Measurements from ENCODE around the gene MAB21L4. TPM values are rescaled to one million over a fixed set of nuclear protein-coding genes. Genes with fewer than 3 reads are reported as not detected.

The MAB21L4 gene
- total and polyA plus RNA-seq, 8 donors, result 0.79 to 35.7 (median 2.0) TPM

- peak overlapping the region in 1 of 2 donors; percentile 13 for H3K27ac ChIP-seq
- no peaks in the 10 kb centered on the region for H3K36me3 ChIP-seq
- H3K9me3 ChIP-seq, result no peaks in the 10 kb centered on the region
- no peak for TF ChIP-seq CTCF (IDR thresholded peaks at IDR 0.05)
- intact Hi-C loops (cut with DNase I), result no loop called here
- no peak overlapping the region for H3K4me3 ChIP-seq
- peaks cover 16 to 24% of the 10 kb centered on the region in 2 donors for H3K4me1 ChIP-seq
- ATAC-seq (no peak), DNase-seq (peak in 2 of 4 donors; percentile 59 to 60)
- H3K27me3 ChIP-seq, result peaks cover 3 to 31% of the 10 kb centered on the region in 2 donors
These were observed 21.8 kb upstream of the MAB21L4 start for GRCh38 chr2:240917684-240918257.

- Histone ChIP-seq H3K4me3 (no peak overlapping the region), H3K9me3 (no peaks in the 10 kb centered on the region), H3K4me1 (peaks cover 16 to 24% of the 10 kb centered on the region in 2 donors), H3K36me3 (no peaks in the 10 kb centered on the region), H3K27me3 (peaks cover 3 to 31% of the 10 kb centered on the region in 2 donors), H3K27ac (peak overlapping the region; percentile 28 to 44)
- no peak for TF ChIP-seq CTCF (IDR thresholded peaks at IDR 0.05)
- ATAC-seq (no peak), DNase-seq (peak in 2 of 4 donors; percentile 33 to 73)
- intact Hi-C loops (cut with DNase I), result no loop called here
These were observed 21.2 kb upstream of the MAB21L4 start for GRCh38 chr2:240917009-240917683.

GRCh38 chr2:240916571-240917008 lies 20.6 kb upstream of the MAB21L4 start:
- ATAC-seq (peak; percentile 55), DNase-seq (peak; percentile 52 to 88 (median 80))
- Histone ChIP-seq H3K4me1 (peaks cover 14 to 24% of the 10 kb centered on the region in 2 donors), H3K4me3 (no peak overlapping the region), H3K27ac (peak overlapping the region; percentile 28 to 44), H3K36me3 (no peaks in the 10 kb centered on the region), H3K27me3 (peaks cover 3 to 31% of the 10 kb centered on the region in 2 donors), H3K9me3 (no peaks in the 10 kb centered on the region)
- intact Hi-C loops (cut with DNase I), result no loop called here
- TF ChIP-seq CTCF (IDR thresholded peaks at IDR 0.05), result no peak

GRCh38 chr2:240915526-240916341 lies 19.8 kb upstream of the MAB21L4 start:
- Histone ChIP-seq H3K27ac (no peak overlapping the region), H3K4me1 (peaks cover 12 to 24% of the 10 kb centered on the region in 2 donors), H3K9me3 (no peaks in the 10 kb centered on the region), H3K4me3 (no peak overlapping the region), H3K27me3 (peaks cover 3 to 31% of the 10 kb centered on the region in 2 donors), H3K36me3 (no peaks in the 10 kb centered on the region)
- no peak for TF ChIP-seq CTCF (IDR thresholded peaks at IDR 0.05)
- ATAC-seq, result no peak
- DNase-seq, result peak in 2 of 4 donors; percentile 24 to 74
- intact Hi-C loops (cut with DNase I), result no loop called here

Measured in left lung (tissue), 10 donors.